Effector memory CD4-positive, alpha-beta T cell (primary cell): ENCODE measurements around the gene MSH6.

Experiments used
- DNase-seq, 3 donors: peaks; one replicate each; pipeline ENCODE4 v3.0.0-alpha.2; 2020
- H3K27ac ChIP-seq: 2 replicates; pipeline ENCODE4 v1.7.0; 2013; ENCODE audit warnings: mild to moderate bottlenecking, low read length, moderate library complexity; ENCODE audit not compliant: insufficient read depth, poor library complexity, severe bottlenecking
- H3K27me3 ChIP-seq: replicated peaks from 2 replicates; pipeline ENCODE4 v1.7.0; 2013; ENCODE audit warnings: mild to moderate bottlenecking, low read length; ENCODE audit not compliant: insufficient read depth, control insufficient read depth, poor library complexity, severe bottlenecking
- H3K36me3 ChIP-seq: 2 replicates; pipeline ENCODE4 v1.7.0; 2013; ENCODE audit warnings: mild to moderate bottlenecking, low read length, moderate library complexity; ENCODE audit not compliant: control insufficient read depth, insufficient read depth
- H3K4me1 ChIP-seq: 2 replicates; pipeline ENCODE4 v1.7.0; 2013; ENCODE audit warnings: low read length, mild to moderate bottlenecking; ENCODE audit not compliant: control insufficient read depth, insufficient read depth, poor library complexity, severe bottlenecking
- H3K4me3 ChIP-seq: 2 replicates; pipeline ENCODE4 v1.7.0; 2013; ENCODE audit warnings: low read length, low read depth, mild to moderate bottlenecking; ENCODE audit not compliant: insufficient read depth, poor library complexity, severe bottlenecking
- H3K9me3 ChIP-seq: 2 replicates; pipeline ENCODE4 v1.7.0; 2013; ENCODE audit warnings: mild to moderate bottlenecking, low read length, moderate library complexity; ENCODE audit not compliant: control insufficient read depth

Gene MSH6

GRCh38 chr2:47805850-47806249 is 22.9 kb downstream of the MSH6 start:
- Histone ChIP-seq H3K36me3 (peaks cover 76% of the 10 kb centered on the region), H3K27me3 (no peaks in the 10 kb centered on the region), H3K27ac (no peak overlapping the region), H3K4me3 (no peak overlapping the region), H3K4me1 (no peaks in the 10 kb centered on the region), H3K9me3 (peaks cover 8% of the 10 kb centered on the region)
- no peak for DNase-seq

- no peak for DNase-seq
- Histone ChIP-seq H3K36me3 (peaks cover 74% of the 10 kb centered on the region), H3K27ac (no peak overlapping the region)
These were observed 25.7 kb downstream of the MSH6 start for GRCh38 chr2:47808614-47809013.

GRCh38 chr2:47809903-47810302 is 27.0 kb downstream of the MSH6 start:
- H3K27me3 ChIP-seq, result no peaks in the 10 kb centered on the region
- no peak overlapping the region for H3K27ac ChIP-seq
- H3K4me1 ChIP-seq, result no peaks in the 10 kb centered on the region
- no peaks in the 10 kb centered on the region for H3K9me3 ChIP-seq
- peaks cover 65% of the 10 kb centered on the region for H3K36me3 ChIP-seq
- DNase-seq, result no peak
- H3K4me3 ChIP-seq, result no peak overlapping the region

More at GRCh38 chr2:47808614-47809013, 25.7 kb downstream of the MSH6 start:
- Histone ChIP-seq H3K27me3 (no peaks in the 10 kb centered on the region), H3K9me3 (peaks cover 2% of the 10 kb centered on the region), H3K4me1 (no peaks in the 10 kb centered on the region), H3K4me3 (no peak overlapping the region)

GRCh38 chr2:47810850-47811249 is 27.9 kb downstream of the MSH6 start:
- no peaks in the 10 kb centered on the region for H3K4me1 ChIP-seq
- H3K36me3 ChIP-seq, result peaks cover 65% of the 10 kb centered on the region
- no peak overlapping the region for H3K4me3 ChIP-seq
- H3K9me3 ChIP-seq, result no peaks in the 10 kb centered on the region
- H3K27me3 ChIP-seq, result no peaks in the 10 kb centered on the region
- DNase-seq, result no peak
- no peak overlapping the region for H3K27ac ChIP-seq

GRCh38 chr2:47811668-47812067 is 28.7 kb downstream of the MSH6 start:
- no peak for DNase-seq
- Histone ChIP-seq H3K4me3 (no peak overlapping the region), H3K36me3 (peaks cover 64% of the 10 kb centered on the region), H3K27ac (no peak overlapping the region), H3K9me3 (no peaks in the 10 kb centered on the region), H3K27me3 (no peaks in the 10 kb centered on the region), H3K4me1 (no peaks in the 10 kb centered on the region)

GRCh38 chr2:47815764-47816163 is 32.8 kb downstream of the MSH6 start:
- DNase-seq, result no peak
- H3K27ac ChIP-seq, result no peak overlapping the region
- H3K27me3 ChIP-seq, result no peaks in the 10 kb centered on the region
- peaks cover 63% of the 10 kb centered on the region for H3K36me3 ChIP-seq
- H3K4me3 ChIP-seq, result no peak overlapping the region
- no peaks in the 10 kb centered on the region for H3K4me1 ChIP-seq
- no peaks in the 10 kb centered on the region for H3K9me3 ChIP-seq

GRCh38 chr2:47818777-47819176 is 35.8 kb downstream of the MSH6 start:
- no peak for DNase-seq
- Histone ChIP-seq H3K27me3 (no peaks in the 10 kb centered on the region), H3K9me3 (no peaks in the 10 kb centered on the region), H3K4me1 (no peaks in the 10 kb centered on the region), H3K36me3 (peaks cover 62% of the 10 kb centered on the region), H3K4me3 (no peak overlapping the region), H3K27ac (no peak overlapping the region)

- H3K4me1 ChIP-seq, result no peaks in the 10 kb centered on the region
- H3K27me3 ChIP-seq, result no peaks in the 10 kb centered on the region
- H3K36me3 ChIP-seq, result peaks cover 61% of the 10 kb centered on the region
- no peaks in the 10 kb centered on the region for H3K9me3 ChIP-seq
- no peak overlapping the region for H3K4me3 ChIP-seq
- no peak overlapping the region for H3K27ac ChIP-seq
- no peak for DNase-seq
These were observed 36.9 kb downstream of the MSH6 start for GRCh38 chr2:47819834-47820233.

GRCh38 chr2:47822518-47822917 is 39.6 kb downstream of the MSH6 start:
- Histone ChIP-seq H3K27ac (no peak overlapping the region), H3K27me3 (no peaks in the 10 kb centered on the region), H3K4me1 (no peaks in the 10 kb centered on the region), H3K36me3 (peaks cover 53% of the 10 kb centered on the region), H3K4me3 (no peak overlapping the region), H3K9me3 (no peaks in the 10 kb centered on the region)
- DNase-seq, result no peak

- no peak for DNase-seq
- Histone ChIP-seq H3K4me1 (no peaks in the 10 kb centered on the region), H3K27me3 (no peaks in the 10 kb centered on the region), H3K36me3 (peaks cover 62% of the 10 kb centered on the region), H3K27ac (no peak overlapping the region), H3K9me3 (no peaks in the 10 kb centered on the region), H3K4me3 (no peak overlapping the region)
These were observed 50.6 kb downstream of the MSH6 start for GRCh38 chr2:47833516-47833968.

- H3K36me3 ChIP-seq, result peaks cover 41% of the 10 kb centered on the region
- H3K9me3 ChIP-seq, result no peaks in the 10 kb centered on the region
- no peak overlapping the region for H3K4me3 ChIP-seq
- no peak for DNase-seq
- no peak overlapping the region for H3K27ac ChIP-seq
- no peaks in the 10 kb centered on the region for H3K4me1 ChIP-seq
- no peaks in the 10 kb centered on the region for H3K27me3 ChIP-seq
These were observed 55.3 kb downstream of the MSH6 start for GRCh38 chr2:47838249-47838648.
